Activated CD4-positive, CD25-positive, alpha-beta regulatory T cell (primary cell): Measurements from ENCODE around the gene PDE11A.
"Not testable (repeated sequence)": the region's sequence is repeated elsewhere in the genome, so short reads cannot be mapped to it uniquely, and the experiment has no call there.

Experiments used
- DNase-seq, 4 experiments: peaks; one replicate each; lab custom pipeline; 2025; lab: John Stamatoyannopoulos, UW

Gene PDE11A

DNA sequence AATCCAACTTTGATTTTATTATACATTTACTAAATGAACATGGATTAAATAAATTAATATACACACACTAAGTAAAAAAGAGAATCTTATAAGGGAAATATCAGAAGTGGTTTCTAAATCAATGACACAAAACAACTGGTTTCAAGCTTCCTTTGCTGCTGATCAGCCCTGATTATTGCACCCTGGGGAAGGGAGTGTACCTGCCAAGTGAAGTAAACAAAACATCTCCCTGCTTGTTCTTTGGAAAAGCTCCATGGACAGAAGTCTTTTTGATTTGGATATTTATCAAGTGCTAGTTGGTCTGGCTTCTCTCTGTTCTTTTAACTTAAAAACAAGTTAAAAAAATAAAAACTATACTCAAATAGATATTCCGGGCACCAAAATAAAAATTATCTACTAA, 190.1 kb downstream of the PDE11A start:
- no peak for DNase-seq

GRCh38 chr2:177881921-177882320, 190.7 kb downstream of the PDE11A start:
- DNase-seq = no peak

DNA sequence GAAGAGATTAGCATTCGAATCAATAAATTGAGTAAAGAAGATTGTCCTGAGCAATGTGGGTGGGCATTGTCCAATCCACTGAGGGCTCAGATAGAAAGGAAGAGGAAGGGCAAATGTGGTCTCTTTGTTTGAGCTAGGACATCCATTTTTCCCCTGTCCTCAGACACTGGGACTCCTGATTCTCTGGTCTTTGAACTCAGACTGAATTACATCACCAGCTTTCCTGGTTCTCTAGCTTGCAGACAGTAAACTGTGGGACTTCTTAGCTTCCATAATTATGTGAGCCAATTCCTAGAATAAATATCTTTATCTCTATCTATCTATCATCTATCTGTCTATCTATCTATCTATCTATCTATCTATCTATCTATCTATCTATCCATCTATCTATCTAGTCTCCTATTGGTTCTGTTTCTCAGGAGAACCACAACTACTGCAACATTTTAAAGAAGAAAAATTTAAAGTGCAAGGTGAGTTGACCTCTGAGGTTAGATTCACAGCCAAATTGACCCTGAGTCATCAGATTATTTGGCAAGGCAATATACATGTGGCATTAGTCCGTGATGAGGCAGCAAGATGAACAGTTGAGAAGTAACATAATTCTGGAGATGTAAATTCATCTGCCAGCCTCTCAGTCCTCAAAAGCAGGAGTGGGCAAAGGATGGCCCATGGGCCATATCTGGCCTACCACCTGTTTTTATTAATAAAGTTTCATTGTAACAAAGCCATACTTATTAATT, 191.4 kb downstream of the PDE11A start:
- no peak for DNase-seq

GRCh38 chr2:177880285-177880684, 192.3 kb downstream of the PDE11A start:
- no peak for DNase-seq

DNA sequence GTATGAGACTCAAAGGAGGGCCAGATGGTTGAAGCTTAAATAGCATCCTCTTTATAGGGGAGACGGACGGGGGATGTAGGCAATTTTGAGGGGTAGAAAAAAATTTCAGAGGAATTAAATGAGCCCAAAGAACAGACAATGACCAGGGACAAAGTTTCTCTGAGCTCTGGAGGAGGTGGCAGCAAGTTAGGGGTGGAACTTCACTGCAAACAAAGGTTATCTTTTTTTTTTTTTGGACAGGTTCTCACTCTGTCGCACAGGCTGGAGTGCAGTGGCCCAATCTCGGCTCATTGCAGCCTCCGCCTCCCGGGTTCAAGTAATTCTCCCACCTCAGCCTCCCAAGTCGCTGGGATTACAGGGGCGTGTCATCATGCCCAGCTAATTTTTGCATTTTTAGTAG, 195.6 kb downstream of the PDE11A start:
- no peak for DNase-seq

DNA sequence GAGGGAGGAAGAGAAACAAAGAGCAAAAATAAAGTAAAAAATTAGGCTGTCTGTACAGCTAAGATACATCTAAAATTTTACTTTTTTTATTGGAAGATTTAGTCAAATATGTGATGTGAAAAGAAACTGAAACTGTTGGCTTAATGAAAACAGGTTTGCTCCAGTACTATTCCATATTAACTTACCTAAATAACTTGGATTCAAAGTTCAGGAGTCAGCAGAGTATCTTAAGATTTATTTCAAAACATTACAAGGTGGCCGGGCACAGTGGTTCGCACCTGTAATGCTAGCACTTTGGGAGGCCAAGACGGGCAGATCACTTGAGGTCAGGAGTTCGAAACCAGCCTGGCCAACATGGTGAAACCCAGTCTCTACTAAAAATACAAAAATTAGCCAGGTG, 197.9 kb downstream of the PDE11A start:
- no peak for DNase-seq

- DNase-seq = no peak
Measured at GRCh38 chr2:177873915-177874314, 198.7 kb downstream of the PDE11A start.

DNA sequence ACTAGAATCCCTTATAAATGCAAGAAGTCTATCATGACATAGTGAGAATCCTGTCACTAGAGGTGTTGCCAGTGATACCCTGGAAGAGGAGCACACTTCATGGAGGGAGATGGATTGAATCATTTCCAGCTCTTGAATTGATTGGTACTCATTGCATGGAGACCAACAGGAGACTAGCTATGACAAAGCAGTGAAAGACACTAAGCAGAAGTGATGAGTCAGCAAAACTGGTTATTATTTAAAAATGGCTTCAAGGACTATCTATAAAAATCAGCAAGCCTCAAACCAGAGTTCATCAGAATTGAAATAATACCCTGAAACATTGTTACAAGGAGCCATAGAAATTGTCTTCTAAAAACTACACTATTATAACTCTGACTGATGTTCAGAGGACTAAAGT, 200.3 kb downstream of the PDE11A start:
- DNase-seq = no peak

DNA sequence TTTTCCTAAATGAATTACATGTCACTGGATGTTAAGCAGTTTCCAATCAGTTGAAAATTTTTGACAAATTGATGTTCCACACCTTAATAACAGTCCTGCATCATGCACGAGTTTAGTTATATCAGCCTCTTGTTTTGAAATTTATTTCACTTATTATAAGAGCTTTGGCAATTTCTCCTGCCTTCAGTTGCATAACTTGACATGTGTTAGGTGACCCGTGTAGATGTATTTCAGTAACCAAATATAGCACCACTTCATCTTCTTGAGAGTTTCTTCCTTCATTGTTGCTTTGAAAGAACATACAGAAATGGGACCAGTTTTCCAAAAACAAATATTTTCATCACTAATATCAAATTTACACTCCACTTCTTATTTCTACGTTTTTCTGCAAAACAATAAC, 202.7 kb downstream of the PDE11A start:
- no peak for DNase-seq

- DNase-seq = no peak
Measured at GRCh38 chr2:177869209-177869608, 203.4 kb downstream of the PDE11A start.

GRCh38 chr2:177868806-177869205, 203.8 kb downstream of the PDE11A start:
- no peak for DNase-seq

DNA sequence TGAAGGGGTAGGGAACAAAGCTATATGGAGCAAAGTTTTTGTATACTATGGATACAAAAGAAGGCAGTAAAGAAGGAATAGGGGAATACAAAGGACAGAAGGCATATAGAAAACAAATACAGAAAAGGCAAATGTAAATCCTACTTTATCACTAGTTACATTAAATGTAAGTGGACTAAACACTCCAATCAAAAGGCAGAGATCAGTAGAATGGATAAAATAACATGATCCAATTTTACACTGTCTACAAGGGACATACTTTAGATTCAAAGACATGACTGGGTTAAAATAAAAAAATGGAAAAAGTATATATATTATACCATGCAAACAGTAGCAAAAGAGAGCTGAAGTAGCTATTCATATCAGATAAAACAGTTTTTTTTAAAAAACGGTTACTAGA, 215.0 kb downstream of the PDE11A start:
- no peak for DNase-seq

GRCh38 chr2:177852389-177852788, 220.2 kb downstream of the PDE11A start:
- DNase-seq = no peak

DNA sequence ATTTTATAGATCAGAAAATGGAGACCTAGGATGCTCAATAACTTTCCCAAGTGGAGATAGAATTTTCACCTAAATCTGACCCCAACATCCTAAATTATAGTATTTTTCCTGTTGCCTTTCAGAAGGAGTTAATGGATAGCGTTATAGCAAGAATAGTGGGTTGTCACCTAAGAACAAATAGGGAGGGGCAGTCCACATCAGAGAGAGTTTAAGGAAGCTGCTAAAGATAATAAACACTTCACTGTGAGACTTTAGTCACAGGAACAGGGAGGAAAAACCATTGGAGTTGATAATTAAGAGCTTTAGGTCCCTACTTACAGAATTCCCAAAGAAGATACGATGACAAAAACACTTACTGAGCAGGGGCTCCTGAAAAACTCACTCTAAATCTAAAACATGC, 229.4 kb downstream of the PDE11A start:
- DNase-seq = no peak

DNA sequence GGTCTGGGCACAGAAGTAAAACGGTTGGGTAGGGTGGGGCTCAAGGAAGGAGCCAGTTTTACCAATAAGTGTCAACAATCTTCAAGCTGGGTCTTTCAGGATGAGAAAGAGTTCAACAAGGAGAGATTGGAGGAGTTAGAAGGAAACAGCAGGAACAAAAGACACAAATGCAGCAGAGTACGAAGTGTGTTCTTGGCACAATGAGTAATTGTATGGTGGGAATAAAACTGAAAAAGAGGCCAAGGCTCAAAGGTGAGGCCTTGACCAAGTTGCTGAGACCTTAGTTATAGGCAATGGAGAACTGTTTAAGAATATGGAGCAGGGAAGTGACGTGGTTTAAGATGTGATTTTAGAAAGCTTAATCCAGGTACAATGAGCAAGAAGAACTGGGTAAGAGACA, 230.3 kb downstream of the PDE11A start:
- DNase-seq = no peak

DNA sequence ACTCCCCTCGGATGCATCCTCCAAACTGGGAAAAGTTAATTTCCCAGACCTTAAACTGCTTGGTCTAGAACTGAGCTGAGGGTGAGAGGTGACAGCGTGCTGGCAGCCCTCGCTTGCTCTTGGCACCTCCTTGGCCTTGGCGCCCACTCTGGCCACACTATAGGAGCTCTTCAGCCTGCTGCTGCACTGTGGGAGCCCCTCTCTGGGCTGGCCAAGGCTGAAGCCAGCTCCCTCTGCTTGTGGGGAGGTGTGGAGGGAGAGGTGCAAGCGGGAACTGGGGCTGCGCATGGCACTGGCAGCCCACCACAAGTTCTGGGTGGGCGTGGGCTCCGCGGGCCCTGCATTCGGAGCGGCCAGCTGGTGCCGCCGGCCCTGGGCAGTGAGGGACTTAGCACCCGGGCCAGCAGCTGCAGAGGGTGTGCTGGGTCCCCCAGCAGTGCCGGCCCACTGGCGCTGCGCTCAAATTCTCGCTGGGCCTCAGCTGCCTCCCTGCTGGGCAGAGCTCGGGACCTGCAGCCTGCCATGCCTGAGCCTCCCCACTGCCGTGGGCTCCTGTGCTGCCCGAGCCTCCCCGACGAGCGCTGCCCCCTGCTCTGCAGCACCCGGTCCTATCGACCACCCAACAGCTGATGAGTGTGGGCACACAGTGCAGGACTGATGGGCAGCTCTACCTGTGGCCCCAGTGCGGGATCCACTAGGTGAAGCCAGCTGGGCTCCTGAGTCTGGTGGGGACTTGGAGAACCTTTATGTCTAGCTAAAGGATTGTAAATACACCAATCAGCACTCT, 237.0 kb downstream of the PDE11A start:
- not testable (repeated sequence) for DNase-seq

DNA sequence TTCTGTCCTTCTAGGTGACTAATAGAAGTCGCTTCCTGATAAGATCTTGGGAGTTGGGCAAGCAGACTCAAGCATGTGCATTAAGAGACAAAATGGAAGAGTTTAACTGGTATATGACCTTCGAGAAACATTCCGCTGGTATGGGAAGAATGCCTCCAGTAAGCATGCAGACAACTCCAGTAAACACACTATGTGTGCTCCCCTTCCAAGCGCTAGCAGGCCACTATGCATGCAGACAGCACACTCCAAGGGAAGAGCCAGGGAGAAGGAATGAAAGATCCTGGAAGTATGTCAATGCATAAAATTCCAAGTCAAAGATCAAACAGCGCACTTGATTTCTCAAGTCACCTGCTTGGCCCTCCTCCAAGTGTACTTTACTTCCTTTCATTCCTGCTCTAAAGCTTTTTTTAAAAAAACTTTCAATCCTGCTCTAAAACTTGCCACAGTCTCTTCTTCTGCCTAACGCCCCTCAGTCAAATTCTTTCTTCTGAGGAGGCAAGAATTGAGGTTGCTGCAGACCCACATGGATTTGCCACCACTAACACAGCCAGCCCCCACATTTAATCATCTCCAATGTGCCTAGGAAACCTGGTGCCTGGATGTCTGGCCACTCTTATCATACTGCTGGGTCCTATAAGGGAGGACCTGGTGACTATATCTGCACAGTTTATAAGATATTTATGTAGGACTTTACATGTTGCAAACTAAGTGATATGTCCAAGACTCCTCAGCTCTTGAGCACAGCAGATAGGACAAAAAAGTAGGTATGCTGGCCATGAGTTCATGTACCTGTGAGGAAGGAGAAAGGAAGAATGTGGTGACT, 239.8 kb downstream of the PDE11A start:
- no peak for DNase-seq

- DNase-seq = no peak
Measured at GRCh38 chr2:177830881-177831386, 241.6 kb downstream of the PDE11A start.

- DNase-seq = no peak
Measured at GRCh38 chr2:177828557-177828956, 244.0 kb downstream of the PDE11A start.

- no peak for DNase-seq
Measured at GRCh38 chr2:177826897-177827296, 245.7 kb downstream of the PDE11A start.

DNA sequence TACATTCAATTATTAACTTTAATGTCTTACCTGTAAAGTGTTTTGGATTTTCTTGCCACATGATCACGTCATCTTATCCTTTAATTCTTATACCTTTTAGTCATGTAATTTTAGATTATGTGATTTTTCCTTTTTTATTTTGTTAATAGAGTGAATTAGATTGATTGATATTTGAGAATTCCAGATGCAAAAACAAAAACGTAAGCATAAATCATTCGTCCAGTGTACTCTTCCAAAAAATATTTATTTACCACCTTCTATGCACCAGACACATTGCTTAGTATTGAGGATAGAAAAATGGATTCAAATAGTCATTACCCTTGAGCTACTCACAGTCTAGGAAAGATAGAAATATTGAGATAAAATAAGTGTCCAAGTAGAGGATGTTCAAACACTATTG, 249.6 kb downstream of the PDE11A start:
- DNase-seq = no peak

DNA sequence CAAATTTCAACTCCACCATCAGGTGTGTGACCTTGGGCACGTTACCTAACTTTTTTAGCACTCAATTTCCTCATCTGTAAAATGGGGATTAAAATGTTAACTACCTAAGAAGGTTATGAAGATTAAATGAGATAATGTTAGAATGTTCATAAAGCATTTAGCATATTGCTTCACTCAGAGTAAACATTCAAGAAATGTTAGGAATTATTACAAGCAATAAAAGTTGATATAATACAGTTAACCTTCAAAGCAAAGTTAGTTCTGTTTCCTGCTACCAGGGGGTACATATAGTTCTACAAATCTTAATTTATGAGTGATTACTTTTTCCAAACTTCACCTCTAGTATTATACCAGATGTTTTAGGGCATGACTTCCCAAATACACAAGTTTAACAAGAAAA, 254.2 kb downstream of the PDE11A start:
- DNase-seq = no peak

DNA sequence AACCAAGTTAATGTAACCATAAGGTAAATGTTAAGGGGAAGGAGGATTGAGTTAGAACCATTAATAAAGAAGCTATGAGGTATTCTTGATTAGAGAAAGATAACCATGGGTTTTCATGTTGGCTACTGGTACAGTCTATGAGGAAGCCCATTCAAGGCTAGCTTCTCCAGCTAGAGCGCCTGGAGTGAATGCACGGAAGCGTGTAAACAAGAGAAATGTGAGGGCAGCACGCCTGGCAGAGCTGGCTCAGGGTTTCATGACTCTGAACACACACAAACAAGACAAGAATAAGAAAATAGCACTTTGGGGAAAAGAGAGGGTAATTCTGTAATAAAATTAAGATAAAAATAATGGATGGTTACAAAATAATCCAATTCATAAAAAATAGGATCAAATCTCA, 255.3 kb downstream of the PDE11A start:
- DNase-seq = no peak
